ENCODE data around the gene DMRTC2.

DNA sequence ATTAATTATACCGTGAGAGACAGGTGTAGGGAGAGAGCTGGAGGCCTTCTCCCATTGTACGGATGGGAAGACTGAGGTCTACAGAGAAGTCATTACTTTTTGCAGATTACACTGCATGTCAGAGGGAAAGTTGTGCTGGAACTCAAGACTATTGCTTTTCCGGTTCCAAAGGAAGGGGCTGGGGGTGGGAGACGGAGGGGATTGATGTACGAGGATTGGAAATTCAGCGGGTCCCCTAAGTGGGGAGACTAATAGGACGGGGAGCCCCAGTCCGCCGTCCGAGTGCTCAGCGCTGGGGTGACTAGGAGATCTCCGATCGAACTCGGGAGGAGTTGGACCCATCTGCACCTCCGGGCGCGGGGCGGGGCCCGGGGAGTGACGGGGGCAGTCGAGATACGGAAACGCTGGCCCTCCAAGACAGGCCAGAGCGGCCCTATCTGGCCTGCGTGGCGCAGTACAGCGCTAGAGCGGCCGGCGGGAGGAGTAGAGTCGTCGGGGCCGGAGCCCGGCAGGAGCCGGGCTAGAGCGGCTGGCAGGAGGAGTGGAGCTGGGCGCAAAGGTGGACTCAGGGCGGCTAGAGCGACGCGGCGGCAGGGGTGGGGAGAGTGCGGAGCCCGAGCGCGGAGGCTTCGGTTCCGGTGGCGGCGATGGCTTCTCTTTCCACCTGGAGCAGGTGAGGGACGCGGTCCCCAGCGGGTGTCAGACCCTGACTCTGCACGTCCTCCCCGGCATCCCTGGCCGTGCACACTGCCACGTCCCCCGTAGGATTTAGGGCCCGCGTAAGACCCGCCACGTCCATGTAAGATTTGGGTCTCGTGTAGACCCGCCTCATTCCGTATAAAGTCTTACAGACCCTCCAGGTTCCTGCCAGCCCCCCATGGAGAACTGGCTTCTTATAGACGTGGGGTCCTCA, 39.2 kb downstream of the DMRTC2 start:
- TF ChIP-seq, protein P1, sequence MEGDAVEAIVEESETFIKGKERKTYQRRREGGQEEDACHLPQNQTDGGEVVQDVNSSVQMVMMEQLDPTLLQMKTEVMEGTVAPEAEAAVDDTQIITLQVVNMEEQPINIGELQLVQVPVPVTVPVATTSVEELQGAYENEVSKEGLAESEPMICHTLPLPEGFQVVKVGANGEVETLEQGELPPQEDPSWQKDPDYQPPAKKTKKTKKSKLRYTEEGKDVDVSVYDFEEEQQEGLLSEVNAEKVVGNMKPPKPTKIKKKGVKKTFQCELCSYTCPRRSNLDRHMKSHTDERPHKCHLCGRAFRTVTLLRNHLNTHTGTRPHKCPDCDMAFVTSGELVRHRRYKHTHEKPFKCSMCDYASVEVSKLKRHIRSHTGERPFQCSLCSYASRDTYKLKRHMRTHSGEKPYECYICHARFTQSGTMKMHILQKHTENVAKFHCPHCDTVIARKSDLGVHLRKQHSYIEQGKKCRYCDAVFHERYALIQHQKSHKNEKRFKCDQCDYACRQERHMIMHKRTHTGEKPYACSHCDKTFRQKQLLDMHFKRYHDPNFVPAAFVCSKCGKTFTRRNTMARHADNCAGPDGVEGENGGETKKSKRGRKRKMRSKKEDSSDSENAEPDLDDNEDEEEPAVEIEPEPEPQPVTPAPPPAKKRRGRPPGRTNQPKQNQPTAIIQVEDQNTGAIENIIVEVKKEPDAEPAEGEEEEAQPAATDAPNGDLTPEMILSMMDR (IDR thresholded peaks at IDR 0.05; ENCODE audit: borderline replicate concordance, extremely low read depth, low read length, poor library complexity, severe bottlenecking) = no peak
- no peak for TF ChIP-seq EZH2 (IDR thresholded peaks at IDR 0.05; ENCODE audit: borderline replicate concordance, low read depth, low read length, severe bottlenecking)
